Neural progenitor cell (in vitro differentiated cells): ENCODE results near the gene GLIS2.
A peak's percentile ranks its signal among the peaks of the same experiment; 100 is the strongest.

ENCODE experiments used
- EZH2 ChIP-seq: fragments of 200-600 bp; sonication (generic); IDR thresholded peaks from 2 replicates; pipeline ENCODE4 v1.6.1; 2017; ENCODE audit warnings: antibody characterized with exemption, mild to moderate bottlenecking, moderate library complexity
- EZH2phosphoT487 ChIP-seq: fragments of 200-600 bp; sonication (generic); IDR thresholded peaks from 2 replicates; pipeline ENCODE4 v1.6.1; 2017; ENCODE audit warnings: antibody characterized with exemption
- TF ChIP-seq, protein P1 (sequence below): fragments of 200-600 bp; sonication (generic); IDR thresholded peaks from 2 replicates; pipeline ENCODE4 v1.5.1; 2017; ENCODE audit warnings: antibody characterized with exemption, mild to moderate bottlenecking

DNA sequence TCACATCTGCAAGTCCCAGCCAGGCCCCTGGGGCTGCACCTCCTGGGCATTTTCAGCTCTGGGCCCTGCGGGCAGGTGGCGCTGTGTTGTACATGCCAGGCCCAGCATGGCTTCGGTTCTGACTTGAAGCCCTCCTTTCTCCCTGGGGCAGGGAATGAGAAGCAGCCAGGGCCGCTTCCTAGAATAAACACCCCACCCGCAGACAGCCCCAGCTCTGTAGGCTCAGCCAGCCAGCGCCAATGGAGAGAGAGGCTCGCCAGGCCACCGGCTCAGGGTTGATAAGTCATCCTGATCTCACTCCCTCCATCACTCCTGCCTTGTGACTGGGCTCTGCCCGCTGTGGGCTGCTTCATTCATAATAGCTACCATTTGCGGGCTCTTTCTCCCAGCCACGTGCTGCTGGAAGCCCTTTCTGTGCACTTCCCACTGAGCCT lies 6.0 kb upstream of the GLIS2 start:
- TF ChIP-seq, protein P1, sequence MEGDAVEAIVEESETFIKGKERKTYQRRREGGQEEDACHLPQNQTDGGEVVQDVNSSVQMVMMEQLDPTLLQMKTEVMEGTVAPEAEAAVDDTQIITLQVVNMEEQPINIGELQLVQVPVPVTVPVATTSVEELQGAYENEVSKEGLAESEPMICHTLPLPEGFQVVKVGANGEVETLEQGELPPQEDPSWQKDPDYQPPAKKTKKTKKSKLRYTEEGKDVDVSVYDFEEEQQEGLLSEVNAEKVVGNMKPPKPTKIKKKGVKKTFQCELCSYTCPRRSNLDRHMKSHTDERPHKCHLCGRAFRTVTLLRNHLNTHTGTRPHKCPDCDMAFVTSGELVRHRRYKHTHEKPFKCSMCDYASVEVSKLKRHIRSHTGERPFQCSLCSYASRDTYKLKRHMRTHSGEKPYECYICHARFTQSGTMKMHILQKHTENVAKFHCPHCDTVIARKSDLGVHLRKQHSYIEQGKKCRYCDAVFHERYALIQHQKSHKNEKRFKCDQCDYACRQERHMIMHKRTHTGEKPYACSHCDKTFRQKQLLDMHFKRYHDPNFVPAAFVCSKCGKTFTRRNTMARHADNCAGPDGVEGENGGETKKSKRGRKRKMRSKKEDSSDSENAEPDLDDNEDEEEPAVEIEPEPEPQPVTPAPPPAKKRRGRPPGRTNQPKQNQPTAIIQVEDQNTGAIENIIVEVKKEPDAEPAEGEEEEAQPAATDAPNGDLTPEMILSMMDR: peak; percentile 82
- TF ChIP-seq EZH2phosphoT487 (no peak), EZH2 (no peak)
